Peyer's patch (tissue), 4 donors: ENCODE measurements around the gene POP4. TPM values are rescaled to one million over a fixed set of nuclear protein-coding genes. Genes with fewer than 3 reads are reported as not detected.

Source experiments
- DNase-seq, 3 donors: peaks; one replicate each; pipeline ENCODE4 v3.0.0-alpha.2; 2017 to 2019
- H3K27ac ChIP-seq, 4 donors: fragments of 200-600 bp; sonication (generic); one replicate each; pipeline ENCODE4 v1.5.1; 2016 to 2019
- H3K27me3 ChIP-seq, 2 donors: fragments of 200-600 bp; sonication (generic); one replicate each; pipeline ENCODE4 v1.5.1; 2019
- H3K36me3 ChIP-seq, 3 donors: fragments of 200-600 bp; sonication (generic); one replicate each; pipeline ENCODE4 v1.5.1; 2016 to 2019
- H3K4me1 ChIP-seq, 4 donors: fragments of 200-600 bp; sonication (generic); one replicate each; pipeline ENCODE4 v1.5.1; 2016 to 2019
- H3K4me3 ChIP-seq, 4 donors: fragments of 200-600 bp; sonication (generic); 1 replicate in 3 of 4; 2 replicates in 1 of 4; pipeline ENCODE4 v1.5.1; 2016 to 2019; ENCODE audit warnings: mild to moderate bottlenecking in 1 of 4
- H3K9me3 ChIP-seq, 4 donors: fragments of 200-600 bp; sonication (generic); one replicate each; pipeline ENCODE4 v1.5.1; 2016 to 2019; ENCODE audit warnings: mild to moderate bottlenecking in 1 of 4
- CTCF ChIP-seq, 6 experiments: fragments of 450-650 bp in 4 of 6; fragments of 200-600 bp in 2 of 6; sonication (generic) in 1 of 6; IDR thresholded peaks; one replicate each; pipeline ENCODE4 v1.5.1; 2017 to 2019; ENCODE audit warnings: antibody characterized with exemption in 6 of 6, mild to moderate bottlenecking in 3 of 6, moderate library complexity in 1 of 6
- POLR2A ChIP-seq, 2 donors: fragments of 450-650 bp; IDR thresholded peaks; one replicate each; pipeline ENCODE4 v1.5.1; 2017; ENCODE audit warnings: antibody characterized with exemption in 2 of 2, mild to moderate bottlenecking in 2 of 2, moderate library complexity in 2 of 2
- total RNA-seq, 4 donors: library from RNA; depleted of rRNA; stranded (reverse); fragments of >200 nt; gene quantifications; one replicate each; pipeline ENCODE4 v1.1.0, GENCODE V29; 2016

Gene POP4
- total RNA-seq, 4 donors from 2014 or later, result 43.7 to 50.9 (median 49.1) TPM

DNA sequence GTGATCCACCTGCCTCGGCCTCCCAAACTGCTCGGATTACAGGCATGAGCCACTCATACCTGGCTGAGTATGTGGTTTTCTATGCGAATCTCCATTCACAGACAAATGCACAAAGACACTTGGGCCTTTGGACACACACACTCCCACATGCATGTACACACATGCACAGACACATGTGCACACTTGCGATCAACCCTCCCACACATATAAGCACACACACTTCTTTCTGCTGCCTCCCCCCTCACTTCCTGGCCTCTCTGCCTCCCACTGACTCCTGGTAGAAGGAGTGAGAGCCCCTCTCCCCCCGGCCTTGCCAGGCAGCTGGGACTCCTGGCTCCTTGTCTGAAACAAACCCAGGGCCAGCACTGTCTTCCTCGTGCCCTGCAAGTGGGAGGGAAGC is 29.9 kb downstream of the POP4 start:
- TF ChIP-seq CTCF (IDR thresholded peaks at IDR 0.05), result no peak
- TF ChIP-seq POLR2A (IDR thresholded peaks at IDR 0.05), result no peak
- no peaks in the 10 kb centered on the region for H3K9me3 ChIP-seq
- H3K27me3 ChIP-seq, result no peaks in the 10 kb centered on the region
- H3K36me3 ChIP-seq, result no peaks in the 10 kb centered on the region
- H3K4me3 ChIP-seq, result no peak overlapping the region
- no peaks in the 10 kb centered on the region for H3K4me1 ChIP-seq
- no peak for DNase-seq
- no peak overlapping the region for H3K27ac ChIP-seq

- no peaks in the 10 kb centered on the region for H3K27me3 ChIP-seq
- H3K9me3 ChIP-seq, result no peaks in the 10 kb centered on the region
- no peak overlapping the region for H3K4me3 ChIP-seq
- H3K27ac ChIP-seq, result no peak overlapping the region
- no peaks in the 10 kb centered on the region for H3K4me1 ChIP-seq
- TF ChIP-seq POLR2A (IDR thresholded peaks at IDR 0.05), result no peak
- TF ChIP-seq CTCF (IDR thresholded peaks at IDR 0.05), result no peak
- DNase-seq, result no peak
- no peaks in the 10 kb centered on the region for H3K36me3 ChIP-seq
Observed at GRCh38 chr19:29636553-29637360, 30.7 kb downstream of the POP4 start.

- Histone ChIP-seq H3K27ac (no peak overlapping the region), H3K27me3 (no peaks in the 10 kb centered on the region), H3K4me1 (no peaks in the 10 kb centered on the region), H3K9me3 (no peaks in the 10 kb centered on the region), H3K36me3 (no peaks in the 10 kb centered on the region), H3K4me3 (no peak overlapping the region)
- DNase-seq, result no peak
- no peak for TF ChIP-seq CTCF (IDR thresholded peaks at IDR 0.05)
- TF ChIP-seq POLR2A (IDR thresholded peaks at IDR 0.05), result no peak
Observed at GRCh38 chr19:29639086-29639485, 33.0 kb downstream of the POP4 start.

- Histone ChIP-seq H3K27ac (no peak overlapping the region), H3K9me3 (no peaks in the 10 kb centered on the region), H3K4me1 (no peaks in the 10 kb centered on the region), H3K27me3 (no peaks in the 10 kb centered on the region), H3K4me3 (no peak overlapping the region), H3K36me3 (no peaks in the 10 kb centered on the region)
- DNase-seq, result no peak
- no peak for TF ChIP-seq CTCF (IDR thresholded peaks at IDR 0.05)
- TF ChIP-seq POLR2A (IDR thresholded peaks at IDR 0.05), result no peak
Observed at GRCh38 chr19:29640231-29640630, 34.1 kb downstream of the POP4 start.

GRCh38 chr19:29641597-29641996 is 35.5 kb downstream of the POP4 start:
- Histone ChIP-seq H3K4me1 (no peaks in the 10 kb centered on the region), H3K36me3 (no peaks in the 10 kb centered on the region), H3K9me3 (no peaks in the 10 kb centered on the region), H3K27ac (no peak overlapping the region), H3K4me3 (no peak overlapping the region), H3K27me3 (no peaks in the 10 kb centered on the region)
- TF ChIP-seq CTCF (IDR thresholded peaks at IDR 0.05), result no peak
- TF ChIP-seq POLR2A (IDR thresholded peaks at IDR 0.05), result no peak
- no peak for DNase-seq
